Measurements from ENCODE around the gene SDCCAG8. TPM values are rescaled to one million over a fixed set of nuclear protein-coding genes. Genes with fewer than 3 reads are reported as not detected.
A peak's percentile ranks its signal among the peaks of the same experiment; 100 is the strongest.

SDCCAG8 gene
- total and polyA plus RNA-seq, 2 of the 8 experiments (the other 6 are each of a cell fraction or from before 2014, with no cell fraction given) = 15.6 to 21.0 TPM

- Histone ChIP-seq H3K9me3 (ENCODE audit: insufficient read depth in 2 of 2, low read depth in 1 of 2, low read length in 1 of 2) (no peaks in the 10 kb centered on the region), H3K4ac (replicated peaks; ENCODE audit: insufficient read length, low read depth, low read length) (no peak overlapping the region), H3K79me2 (ENCODE audit: control insufficient read depth in 1 of 2, insufficient read depth in 2 of 2, low read length in 2 of 2) (peaks cover 10 to 58% of the 10 kb centered on the region in 2 experiments; a peak in 3 of 4 replicates), H2BK15ac (ENCODE audit: low read length) (no peak overlapping the region), H3K14ac (ENCODE audit: insufficient read length) (no peak overlapping the region), H2BK120ac (replicated peaks; ENCODE audit: low read depth, low read length) (no peak overlapping the region), H3K18ac (ENCODE audit: extremely low read depth, low read length) (peak overlapping the region; percentile 25; the same call in 1 of the 2 replicates), H4K5ac (ENCODE audit: insufficient read length, low read depth, low read length) (peak overlapping the region; percentile 79), H3K23ac (ENCODE audit: insufficient read length) (no peak overlapping the region), H3K4me3 (ENCODE audit: extremely low read depth in 1 of 4, insufficient read depth in 2 of 4, low read depth in 3 of 4, low read length in 4 of 4) (peak overlapping the region; percentile 76 to 97 (median 93)), H3K23me2 (ENCODE audit: low read depth, low read length) (peaks cover 16% of the 10 kb centered on the region), H4K20me1 (replicated peaks in 1 of 2; ENCODE audit: control insufficient read depth in 1 of 2, insufficient read depth in 2 of 2, low read length in 2 of 2) (peaks cover 2 to 3% of the 10 kb centered on the region in 2 experiments), H2BK12ac (ENCODE audit: low read depth, low read length) (no peak overlapping the region), H2AFZ (ENCODE audit: low read length) (no peak overlapping the region), H2BK5ac (ENCODE audit: low read depth, low read length) (peak overlapping the region; percentile 87; the same call in 1 of the 2 replicates), H3K4me2 (ENCODE audit: insufficient read depth in 1 of 2, low read depth in 2 of 2, low read length in 2 of 2) (peak overlapping the region; percentile 90 to 93), H3K27me3 (replicated peaks in 1 of 4; ENCODE audit: control insufficient read depth in 3 of 4, extremely low read depth in 1 of 4, insufficient read depth in 3 of 4, low read length in 3 of 4) (no peaks in the 10 kb centered on the region), H3K4me1 (replicated peaks in 1 of 4; ENCODE audit: control insufficient read depth in 3 of 4, insufficient read depth in 4 of 4, low read length in 3 of 4) (peaks cover 0 to 6% (median 2%) of the 10 kb centered on the region in 4 experiments; a peak in 1 of 7 replicates), H3K36me3 (ENCODE audit: control insufficient read depth in 2 of 4, insufficient read depth in 4 of 4, low read length in 3 of 4) (no peaks in the 10 kb centered on the region), H3K56ac (replicated peaks; ENCODE audit: insufficient read length, low read depth, low read length) (peak overlapping the region; percentile 83), H3K27ac (ENCODE audit: low read depth, low read length) (no peak overlapping the region; the same call in 1 of the 2 replicates), H4K8ac (ENCODE audit: extremely low read depth, insufficient read depth, low read length) (no peak overlapping the region), H2BK20ac (ENCODE audit: low read length) (no peak overlapping the region), H4K91ac (replicated peaks; ENCODE audit: insufficient read length, low read length) (no peak overlapping the region), H2AK5ac (ENCODE audit: low read depth, low read length) (no peak overlapping the region), H3K9ac (replicated peaks in 1 of 4; ENCODE audit: extremely low read depth in 1 of 4, low read depth in 3 of 4, low read length in 3 of 4) (peak overlapping the region in 3 of 4 experiments; percentile 46 to 87 (median 79); a peak in 6 of 7 replicates), H3K79me1 (ENCODE audit: low read depth, low read length) (no peaks in the 10 kb centered on the region)
- CTCF ChIA-PET (ENCODE audit: partially characterized antibody) = no interaction called here
- DNase-seq (ENCODE audit: low read depth in 1 of 2, low spot score in 2 of 2) = no peak
- FAIRE-seq = no peak
- whole genome bisulfite sequencing, 2 experiments (ENCODE audit: extremely low coverage in 1 of 2, insufficient coverage in 1 of 2, insufficient read length in 1 of 2, insufficient replicate concordance in 2 of 2, low coverage in 1 of 2, low lambda C conversion rate in 2 of 2, missing lambda C conversion rate in 1 of 2) = 2% methylated on average over 4 of the region's 4 CpGs; no CpG with 5 or more reads in 1 of the 2 experiments
- POLR2A ChIA-PET (ENCODE audit: partially characterized antibody) = interaction anchor here (1.1 to 3.7 kb wide), 3 partner anchors 11 to 33 kb away, joined by 3 to 15 read pairs (median 4); no protein-coding TSS in a partner anchor
- no peak for TF ChIP-seq CREB1 (IDR thresholded peaks at IDR 0.05)
- no peak for TF ChIP-seq JUN (IDR thresholded peaks at IDR 0.05; ENCODE audit: low read depth, low read length)
- no peak for TF ChIP-seq FOSL1 (IDR thresholded peaks at IDR 0.05; ENCODE audit: insufficient read depth, low read depth, low read length)
- TF ChIP-seq BCL11A (IDR thresholded peaks at IDR 0.05; ENCODE audit: low read depth in 2 of 2, low read length in 2 of 2) = no peak
- no peak for TF ChIP-seq ZNF274 (IDR thresholded peaks at IDR 0.05; ENCODE audit: borderline replicate concordance, extremely low read depth, low read length)
- TF ChIP-seq TBP (IDR thresholded peaks at IDR 0.05; ENCODE audit: low read depth, low read length) = no peak
These were observed 2.0 kb upstream of the SDCCAG8 start for GRCh38 chr1:243253926-243254232.

Measured in H1 (cell line).